H1 (cell line): Measurements from ENCODE around the gene PDYN. TPM values are rescaled to one million over a fixed set of nuclear protein-coding genes. Genes with fewer than 3 reads are reported as not detected.

Experiments used
- CTCF ChIA-PET: fragments of 300-600 bp; sonication (Branson Sonifier 250); formaldehyde crosslinking; loops from one replicate; lab custom pipeline; 2021; ENCODE audit not compliant: partially characterized antibody; lab: Charles Lee
- POLR2A ChIA-PET: fragments of 300-600 bp; sonication (Branson Sonifier 250); formaldehyde crosslinking; loops from one replicate; lab custom pipeline; 2021; ENCODE audit warnings: inconsistent platforms; ENCODE audit not compliant: partially characterized antibody; lab: Charles Lee
- DNase-seq, 2 experiments: peaks; one replicate each; pipeline versions ENCODE4 v3.0.0 to v3.0.0-alpha.2; 2010 to 2022; ENCODE audit warnings: low spot score in 2 of 2, low read depth in 1 of 2, mixed read lengths in 1 of 2
- FAIRE-seq: peaks from 2 replicates; lab custom pipeline; 2011; peaks lifted over from hg19 to GRCh38; lab: Jason Lieb, UNC
- H2AFZ ChIP-seq: 2 replicates; pipeline ENCODE4 v1.8.1; 2012; ENCODE audit warnings: low read length, inconsistent platforms
- H2AK5ac ChIP-seq: 2 replicates; pipeline ENCODE4 v1.6.1; 2013; ENCODE audit warnings: low read depth, low read length
- H2BK120ac ChIP-seq: replicated peaks from 2 replicates; pipeline ENCODE3; 2013; ENCODE audit warnings: low read depth, low read length, inconsistent platforms
- H2BK12ac ChIP-seq: 2 replicates; pipeline ENCODE4 v1.6.1; 2013; ENCODE audit warnings: low read depth, low read length
- H2BK15ac ChIP-seq: 2 replicates; pipeline ENCODE4 v1.6.1; 2013; ENCODE audit warnings: low read length
- H2BK20ac ChIP-seq: 2 replicates; pipeline ENCODE4 v1.6.1; 2013; ENCODE audit warnings: low read length
- H2BK5ac ChIP-seq: 2 replicates; pipeline ENCODE4 v1.6.1; 2013; ENCODE audit warnings: low read depth, low read length
- H3K14ac ChIP-seq: 2 replicates; pipeline ENCODE4 v1.6.1; 2013; ENCODE audit warnings: inconsistent platforms; ENCODE audit not compliant: insufficient read length
- H3K18ac ChIP-seq: 2 replicates; pipeline ENCODE4 v1.6.1; 2013; ENCODE audit warnings: low read length; ENCODE audit errors: extremely low read depth
- H3K23ac ChIP-seq: 2 replicates; pipeline ENCODE4 v1.6.1; 2013; ENCODE audit warnings: inconsistent platforms; ENCODE audit not compliant: insufficient read length
- H3K23me2 ChIP-seq: 2 replicates; pipeline ENCODE4 v1.6.1; 2013; ENCODE audit warnings: low read depth, low read length
- H3K27ac ChIP-seq: 2 replicates; pipeline ENCODE4 v1.6.1; 2011; ENCODE audit warnings: low read depth, low read length, inconsistent platforms
- H3K27me3 ChIP-seq, 4 experiments: replicated peaks in 1 of 4; 1 replicate in 1 of 4; 2 replicates in 3 of 4; pipeline versions ENCODE4 v1.6.1 to v1.8.1; 2011 to 2013; ENCODE audit warnings: low read length in 3 of 4, mild to moderate bottlenecking in 3 of 4, inconsistent platforms in 2 of 4, mixed read lengths in 2 of 4, moderate library complexity in 1 of 4; ENCODE audit not compliant: control insufficient read depth in 3 of 4, insufficient read depth in 3 of 4; ENCODE audit errors: extremely low read depth in 1 of 4
- H3K36me3 ChIP-seq, 4 experiments: 2 replicates each; pipeline versions ENCODE4 v1.6.1 to v1.8.1; 2011 to 2013; ENCODE audit warnings: mild to moderate bottlenecking in 4 of 4, low read length in 3 of 4, moderate library complexity in 2 of 4, control low read depth in 1 of 4, inconsistent platforms in 1 of 4; ENCODE audit not compliant: insufficient read depth in 4 of 4, control insufficient read depth in 2 of 4
- H3K4ac ChIP-seq: replicated peaks from 2 replicates; pipeline ENCODE3; 2013; ENCODE audit warnings: low read length, low read depth, mixed read lengths, inconsistent platforms; ENCODE audit not compliant: insufficient read length
- H3K4me1 ChIP-seq, 4 experiments: replicated peaks in 1 of 4; 1 replicate in 1 of 4; 2 replicates in 3 of 4; pipeline versions ENCODE4 v1.6.1 to v1.8.1; 2011 to 2013; ENCODE audit warnings: low read length in 3 of 4, inconsistent platforms in 2 of 4, mixed read lengths in 1 of 4; ENCODE audit not compliant: insufficient read depth in 4 of 4, control insufficient read depth in 3 of 4
- H3K4me2 ChIP-seq, 2 experiments: 2 replicates each; pipeline versions ENCODE4 v1.6.1 to v1.8.1; 2011 to 2013; ENCODE audit warnings: low read depth in 2 of 2, low read length in 2 of 2, control low read depth in 1 of 2, inconsistent platforms in 1 of 2, mild to moderate bottlenecking in 1 of 2; ENCODE audit not compliant: insufficient read depth in 1 of 2
- H3K4me3 ChIP-seq, 4 experiments: fragments of 200-600, 300-600 bp in 1 of 4; sonication (generic), shearing (Covaris generic), sonication (Bioruptor Twin) in 1 of 4; 2 replicates each; pipeline versions ENCODE4 v1.5.1 to v1.8.1; 2011 to 2016; ENCODE audit warnings: low read length in 4 of 4, low read depth in 3 of 4, control low read depth in 2 of 4, inconsistent platforms in 2 of 4, mild to moderate bottlenecking in 2 of 4, mixed read lengths in 1 of 4, moderate library complexity in 1 of 4; ENCODE audit not compliant: insufficient read depth in 2 of 4; ENCODE audit errors: extremely low read depth in 1 of 4
- H3K56ac ChIP-seq: replicated peaks from 2 replicates; pipeline ENCODE3; 2013; ENCODE audit warnings: low read depth, mild to moderate bottlenecking, mixed read lengths, low read length, inconsistent platforms; ENCODE audit not compliant: insufficient read length
- H3K79me1 ChIP-seq: 2 replicates; pipeline ENCODE4 v1.6.1; 2013; ENCODE audit warnings: low read depth, low read length, control low read depth
- H3K79me2 ChIP-seq, 2 experiments: 2 replicates each; pipeline versions ENCODE4 v1.6.1 to v1.8.1; 2012 to 2013; ENCODE audit warnings: low read length in 2 of 2, mild to moderate bottlenecking in 2 of 2, inconsistent platforms in 1 of 2; ENCODE audit not compliant: insufficient read depth in 2 of 2, control insufficient read depth in 1 of 2
- H3K9ac ChIP-seq, 4 experiments: replicated peaks in 1 of 4; 1 replicate in 1 of 4; 2 replicates in 3 of 4; pipeline versions ENCODE4 v1.6.1 to v1.8.1; 2011 to 2013; ENCODE audit warnings: low read depth in 3 of 4, low read length in 3 of 4, control low read depth in 2 of 4, mild to moderate bottlenecking in 2 of 4, moderate library complexity in 2 of 4, inconsistent platforms in 1 of 4; ENCODE audit errors: extremely low read depth in 1 of 4
- H3K9me3 ChIP-seq, 2 experiments: 2 replicates each; pipeline versions ENCODE4 v1.6.1 to v1.8.1; 2012 to 2013; ENCODE audit warnings: mild to moderate bottlenecking in 2 of 2, moderate library complexity in 2 of 2, control low read depth in 1 of 2, inconsistent platforms in 1 of 2, low read depth in 1 of 2, low read length in 1 of 2, mixed read lengths in 1 of 2; ENCODE audit not compliant: insufficient read depth in 2 of 2
- H4K20me1 ChIP-seq, 2 experiments: replicated peaks in 1 of 2; 2 replicates each; pipeline versions ENCODE3 to v1.8.1; 2011 to 2013; ENCODE audit warnings: inconsistent platforms in 2 of 2, low read length in 2 of 2, mild to moderate bottlenecking in 1 of 2; ENCODE audit not compliant: insufficient read depth in 2 of 2, control insufficient read depth in 1 of 2
- H4K5ac ChIP-seq: 2 replicates; pipeline ENCODE4 v1.6.1; 2013; ENCODE audit warnings: low read length, low read depth, mixed read lengths, inconsistent platforms; ENCODE audit not compliant: insufficient read length
- H4K8ac ChIP-seq: 2 replicates; pipeline ENCODE4 v1.8.0; 2013; ENCODE audit warnings: mild to moderate bottlenecking, moderate library complexity, low read length, inconsistent platforms; ENCODE audit not compliant: insufficient read depth; ENCODE audit errors: extremely low read depth
- H4K91ac ChIP-seq: replicated peaks from 2 replicates; pipeline ENCODE3; 2013; ENCODE audit warnings: low read length, mixed read lengths, inconsistent platforms; ENCODE audit not compliant: insufficient read length
- PHF8 ChIP-seq: fragments of 200-600 bp; sonication (generic); conservative IDR thresholded peaks from 2 replicates; pipeline ENCODE4 v1.7.1; 2012; ENCODE audit warnings: low read depth, mild to moderate bottlenecking, inconsistent platforms, low read length, moderate library complexity
- TEAD4 ChIP-seq: IDR thresholded peaks from 2 replicates; pipeline ENCODE4 v1.6.1; 2012; ENCODE audit warnings: low read depth, low read length, inconsistent platforms, mixed read lengths
- WGBS, 2 experiments: shearing (Covaris generic) in 1 of 2; methylation state at CpG; one replicate each; pipeline versions ENCODE4 v1.1.6 to v1.1.7; 2013 to 2015; ENCODE audit warnings: low lambda C conversion rate in 2 of 2, mixed read lengths in 2 of 2, inconsistent platforms in 1 of 2, low coverage in 1 of 2, missing lambda C conversion rate in 1 of 2; ENCODE audit not compliant: insufficient replicate concordance in 2 of 2, insufficient coverage in 1 of 2, insufficient read length in 1 of 2; ENCODE audit errors: extremely low coverage in 1 of 2, missing lambda C conversion rate in 1 of 2; 5-methylcytosine and 5-hydroxymethylcytosine counted together
- polyA plus RNA-seq, 7 experiments: library from polyadenylated mRNA; depleted of rRNA in 3 of 7; stranded (reverse) in 5 of 7; unstranded in 2 of 7; fragments of >200 nt in 5 of 7; fragments of 200-250 nt in 2 of 7; gene quantifications; 1 replicate in 5 of 7; 2 replicates in 1 of 7; 4 replicates in 1 of 7; pipeline versions ENCODE4 v1.2.1 to v1.2.3, GENCODE V29; 2011 to 2013; ENCODE audit warnings: missing spikeins in 2 of 7, mixed read lengths in 2 of 7
- total RNA-seq: library from RNA; stranded (reverse); fragmentation: NEBNext Ultra II Directional; extraction: Animal tissue kit (Norgen Biotek cat#: 25700); gene quantifications from 2 replicates; pipeline ENCODE4 v1.2.1, GENCODE V29; 2021

Gene PDYN
- total and polyA plus RNA-seq, 2 of the 8 experiments (the other 6 are each of a cell fraction or from before 2014, with no cell fraction given): 0.54 to 0.60 TPM

- H3K79me1 ChIP-seq: no peaks in the 10 kb centered on the region
- H3K23ac ChIP-seq: no peak overlapping the region
- no peaks in the 10 kb centered on the region for H4K20me1 ChIP-seq
- no peak overlapping the region for H4K5ac ChIP-seq
- H3K79me2 ChIP-seq: no peaks in the 10 kb centered on the region
- no peak overlapping the region for H3K4ac ChIP-seq
- FAIRE-seq (peak; percentile 36), DNase-seq (no peak)
- H2AFZ ChIP-seq: no peak overlapping the region
- peaks cover 4% of the 10 kb centered on the region; the same call in 1 of the 2 replicates for H3K23me2 ChIP-seq
- H3K14ac ChIP-seq: no peak overlapping the region
- H2BK120ac ChIP-seq: no peak overlapping the region
- no peak overlapping the region for H3K27ac ChIP-seq
- no peak overlapping the region for H2BK5ac ChIP-seq
- no peak overlapping the region for H4K8ac ChIP-seq
- TF ChIP-seq TEAD4 (peak; percentile 41; the same call in 1 of the 2 replicates), PHF8 (no peak)
- no peak overlapping the region for H3K4me3 ChIP-seq
- no peak overlapping the region for H2BK20ac ChIP-seq
- H3K9me3 ChIP-seq: no peaks in the 10 kb centered on the region
- H3K56ac ChIP-seq: no peak overlapping the region
- H2BK15ac ChIP-seq: no peak overlapping the region
- 51% methylated on average over 7 of the region's 7 CpGs; no CpG with 5 or more reads in 1 of the 2 experiments for WGBS, 2 experiments
- peaks cover 0 to 16% (median 12%) of the 10 kb centered on the region in 4 experiments; a peak in 6 of 7 replicates for H3K27me3 ChIP-seq
- ChIA-PET CTCF (interaction anchor here (9.9 kb wide), 1 partner anchor 14 kb away, joined by 51 read pairs; no protein-coding TSS in a partner anchor), POLR2A (no interaction called here)
- no peak overlapping the region for H2AK5ac ChIP-seq
- no peaks in the 10 kb centered on the region for H3K36me3 ChIP-seq
- no peak overlapping the region; the same call in 1 of the 2 replicates for H3K18ac ChIP-seq
- no peak overlapping the region for H4K91ac ChIP-seq
- H3K4me1 ChIP-seq: peaks cover 4 to 22% (median 16%) of the 10 kb centered on the region in 4 experiments; a peak in 6 of 7 replicates
- H3K9ac ChIP-seq: no peak overlapping the region
- no peak overlapping the region for H2BK12ac ChIP-seq
- peak overlapping the region; percentile 9 to 23; a peak in 2 of 4 replicates for H3K4me2 ChIP-seq
Observed at GRCh38 chr20:1950836-1951235, 43.0 kb downstream of the PDYN start.
